Measurements from ENCODE around the gene OXCT1. TPM values are rescaled to one million over a fixed set of nuclear protein-coding genes. Genes with fewer than 3 reads are reported as not detected.

OXCT1 gene
- total and polyA plus RNA-seq, 2 donors (not counting 3 experiments of a cell fraction or from before 2014, with no cell fraction given): 12.8 to 37.4 TPM

DNA sequence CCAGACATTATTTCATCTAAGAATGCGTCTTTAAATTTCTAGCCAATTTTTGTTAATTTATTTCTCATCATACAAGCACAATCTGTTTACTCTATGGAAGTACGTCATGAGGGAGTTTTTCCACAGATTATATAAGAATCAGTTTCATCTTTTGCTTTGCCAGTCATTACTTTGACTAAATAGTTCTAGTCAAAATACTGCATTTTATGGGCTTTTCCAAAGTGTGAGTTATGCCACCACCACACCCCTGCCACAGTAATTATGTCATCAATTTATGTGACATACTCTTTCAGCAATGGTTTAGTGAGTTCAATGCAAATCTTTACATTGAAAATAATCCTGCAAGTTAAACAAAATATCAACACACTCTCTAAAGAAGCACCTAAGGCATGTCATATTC lies 35.9 kb upstream of the OXCT1 start:
- intact Hi-C loops (cut with micrococcal nuclease) (loop anchor here (10.0 kb wide), 1 partner anchor 1409 kb away; the partner anchor contains the start of gene HMGCS1), dilution Hi-C loops (cut with MboI; ENCODE audit: extremely low pct_ligation_motif_present, low sequenced_read_pairs) (no loop called here)
- H3K36me3 ChIP-seq (ENCODE audit: control insufficient read depth in 2 of 2, extremely low read depth in 1 of 2, insufficient read depth in 2 of 2, low read length in 2 of 2): peaks cover 3 to 5% of the 10 kb centered on the region in 2 experiments
- H3K27me3 ChIP-seq (ENCODE audit: control insufficient read depth in 2 of 2, insufficient read depth in 2 of 2, low read length in 2 of 2): no peaks in the 10 kb centered on the region
- TF ChIP-seq CTCF (IDR thresholded peaks at IDR 0.05; ENCODE audit: extremely low read depth in 1 of 2, insufficient read depth in 1 of 2, low read depth in 1 of 2, low read length in 2 of 2) (no peak), JUN (IDR thresholded peaks at IDR 0.05; ENCODE audit: borderline replicate concordance, insufficient read depth, insufficient read length, low read depth) (no peak)
- DNase-seq (ENCODE audit: low read depth, low spot score) (no peak), FAIRE-seq (no peak)
- H3K4me1 ChIP-seq (ENCODE audit: control insufficient read depth, extremely low read depth, insufficient read depth, low read length): peaks cover 14% of the 10 kb centered on the region
- H3K9me1 ChIP-seq (replicated peaks; ENCODE audit: control insufficient read depth, extremely low read depth, insufficient read depth, low read length): no peaks in the 10 kb centered on the region
- no peak overlapping the region for H3K4me3 ChIP-seq (replicated peaks in 1 of 3; ENCODE audit: insufficient read depth in 1 of 3, low read depth in 1 of 3, low read length in 3 of 3)
- no peak overlapping the region for H3K4me2 ChIP-seq (ENCODE audit: insufficient read depth, low read length)
- POLR2A ChIA-PET: no interaction called here
- peaks cover 19% of the 10 kb centered on the region for H3K79me2 ChIP-seq (ENCODE audit: control insufficient read depth, insufficient read depth, low read length)
- no peaks in the 10 kb centered on the region for H3K9me3 ChIP-seq (replicated peaks; ENCODE audit: control insufficient read depth, insufficient read depth, low read length)
- CTCF ChIA-PET: interaction anchor here (1.5 kb wide), 1 partner anchor 19 kb away, joined by 4 read pairs; the partner anchor contains the start of gene FBXO4
- H3K27ac ChIP-seq (ENCODE audit: insufficient read depth, low read depth, low read length): no peak overlapping the region
- no peaks in the 10 kb centered on the region for H4K20me1 ChIP-seq (replicated peaks; ENCODE audit: control insufficient read depth, extremely low read depth, insufficient read depth, low read length)
- no peak overlapping the region for H3K9ac ChIP-seq (replicated peaks; ENCODE audit: extremely low read depth, insufficient read depth, low read length)
- no peak overlapping the region for H2AFZ ChIP-seq (ENCODE audit: low read depth, low read length)
- no TSS peak for BruUV-seq (replicated peaks)
